ENCODE measurements around the gene AHRR.

DNA sequence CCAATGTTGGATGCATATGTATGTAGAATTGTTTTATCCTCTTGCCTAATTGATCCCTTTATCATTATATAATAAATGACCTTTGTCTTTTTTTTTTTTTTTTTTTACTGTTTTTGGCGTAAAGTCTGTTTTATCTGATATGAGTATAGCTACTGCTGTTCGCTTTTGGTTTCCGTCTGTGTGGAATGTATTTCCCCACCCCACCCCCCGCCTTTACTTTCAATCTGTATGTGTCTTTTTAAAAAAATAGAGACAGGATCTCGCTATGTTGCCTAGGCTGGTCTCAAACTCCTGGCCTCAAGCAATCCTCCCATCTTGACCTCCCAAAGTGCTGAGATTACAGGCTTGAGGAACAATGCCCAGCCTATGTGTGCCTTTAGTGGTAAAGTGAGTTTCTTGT is 11.3 kb downstream of the AHRR start:
- TF ChIP-seq CTCF (conservative IDR thresholded peaks at IDR 0.05; ENCODE audit: low read depth, low read length) (no peak), EZH2 (IDR thresholded peaks at IDR 0.05; ENCODE audit: low read length, unreplicated experiment) (no peak)
